ENCODE results near the gene PGF. TPM values are rescaled to one million over a fixed set of nuclear protein-coding genes. Genes with fewer than 3 reads are reported as not detected.

Gene PGF
- total RNA-seq, 1 donor from 2014 or later = 6.3 TPM

DNA sequence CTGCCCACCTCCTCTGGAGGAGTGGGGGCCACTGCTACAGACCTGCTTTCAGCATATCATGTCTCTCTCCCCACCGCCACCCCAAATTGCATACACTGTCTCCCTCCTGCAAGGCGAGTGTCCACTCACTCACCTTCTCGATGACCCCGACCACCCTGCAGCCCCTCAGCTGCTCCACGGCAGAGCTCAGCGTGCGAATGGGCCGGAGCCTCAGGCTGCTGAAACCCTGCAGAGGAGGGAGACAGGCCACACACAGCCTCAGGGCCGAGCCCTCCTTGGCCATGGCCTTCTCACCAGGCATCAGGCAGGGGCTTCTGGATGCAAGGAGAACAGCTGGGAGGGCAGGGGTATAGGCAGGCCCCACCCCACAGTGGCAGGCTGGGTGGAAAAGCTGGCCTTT lies 37.0 kb downstream of the PGF start:
- no peak for DNase-seq

DNA sequence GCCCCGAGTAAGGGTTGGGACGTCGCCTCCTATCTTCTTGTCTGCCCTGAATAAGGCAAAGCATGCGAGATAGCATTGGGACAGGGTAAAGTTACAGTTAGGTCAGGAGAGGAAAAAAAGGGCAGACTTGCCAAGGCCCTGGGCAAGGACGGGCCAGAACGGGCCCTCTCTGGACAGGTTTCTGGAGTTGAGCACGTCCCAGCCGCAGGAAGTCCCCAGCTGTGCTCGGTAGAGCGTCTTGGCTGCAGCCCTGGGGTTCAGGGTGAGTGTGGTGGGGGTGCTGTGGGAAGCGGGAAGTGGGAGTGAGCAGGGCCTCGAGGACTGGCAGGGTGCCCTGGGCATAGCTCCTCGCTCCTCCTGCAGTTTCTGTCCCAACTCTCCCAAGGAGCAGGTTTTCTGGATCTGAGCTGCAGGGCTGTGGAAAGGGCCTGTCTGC lies 37.7 kb downstream of the PGF start:
- no peak for DNase-seq

DNA sequence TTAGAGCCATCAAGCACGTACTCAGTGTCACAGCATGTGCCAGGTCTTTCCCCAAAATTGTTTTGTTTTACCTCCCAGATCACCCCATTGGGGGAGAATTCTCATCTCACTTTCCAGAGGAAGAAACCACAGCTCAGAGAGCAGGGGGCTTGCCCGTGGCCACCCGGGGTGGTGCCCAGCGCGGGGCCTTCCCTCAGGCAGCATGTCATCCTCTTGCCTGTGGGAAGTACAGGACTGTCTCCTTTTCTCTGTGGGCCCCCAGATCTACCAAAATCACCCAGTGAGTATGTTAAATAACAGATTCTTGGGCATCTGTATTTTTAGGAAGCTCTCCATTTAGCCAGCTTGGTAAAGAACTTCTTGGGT lies 38.2 kb downstream of the PGF start:
- no peak for DNase-seq

DNA sequence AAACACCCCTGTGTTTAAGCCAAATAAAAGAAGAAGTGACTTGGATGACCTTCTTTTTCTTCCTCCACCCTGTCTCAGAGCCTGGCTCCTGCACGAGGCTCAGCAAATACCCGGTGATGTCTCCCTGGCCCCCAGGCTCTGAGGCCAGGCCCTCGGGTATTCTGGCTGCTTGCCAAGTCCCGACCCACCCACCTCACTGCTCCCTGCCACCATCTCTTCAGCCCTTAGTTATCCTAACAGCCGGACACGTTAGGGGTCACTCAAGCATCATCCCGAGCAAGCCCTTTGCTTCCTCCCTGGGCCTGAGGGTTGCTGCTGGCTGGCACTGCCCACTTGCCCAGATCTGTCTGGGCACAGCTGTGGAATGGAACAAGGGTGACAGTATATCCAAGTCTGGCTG lies 39.6 kb downstream of the PGF start:
- DNase-seq = no peak

DNA sequence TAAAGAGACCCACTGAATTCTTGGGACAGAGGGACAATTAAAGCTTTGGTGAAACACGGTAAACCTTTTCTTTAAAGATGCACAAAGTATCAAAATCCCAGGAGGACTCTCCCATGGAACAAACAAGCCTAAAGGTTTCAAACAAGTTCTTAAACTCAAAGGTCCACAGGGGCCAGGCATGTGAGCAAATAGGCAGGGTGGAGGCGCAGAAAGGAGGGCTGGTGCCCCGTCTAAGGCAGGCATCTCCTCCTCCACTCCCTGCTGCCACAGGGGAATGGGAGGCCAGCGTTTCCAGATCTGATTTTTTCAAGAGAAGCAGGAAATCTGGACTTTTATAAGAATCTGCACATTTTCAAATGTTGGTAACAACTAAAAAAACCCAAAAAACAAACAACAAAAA lies 40.0 kb downstream of the PGF start:
- DNase-seq = no peak

DNA sequence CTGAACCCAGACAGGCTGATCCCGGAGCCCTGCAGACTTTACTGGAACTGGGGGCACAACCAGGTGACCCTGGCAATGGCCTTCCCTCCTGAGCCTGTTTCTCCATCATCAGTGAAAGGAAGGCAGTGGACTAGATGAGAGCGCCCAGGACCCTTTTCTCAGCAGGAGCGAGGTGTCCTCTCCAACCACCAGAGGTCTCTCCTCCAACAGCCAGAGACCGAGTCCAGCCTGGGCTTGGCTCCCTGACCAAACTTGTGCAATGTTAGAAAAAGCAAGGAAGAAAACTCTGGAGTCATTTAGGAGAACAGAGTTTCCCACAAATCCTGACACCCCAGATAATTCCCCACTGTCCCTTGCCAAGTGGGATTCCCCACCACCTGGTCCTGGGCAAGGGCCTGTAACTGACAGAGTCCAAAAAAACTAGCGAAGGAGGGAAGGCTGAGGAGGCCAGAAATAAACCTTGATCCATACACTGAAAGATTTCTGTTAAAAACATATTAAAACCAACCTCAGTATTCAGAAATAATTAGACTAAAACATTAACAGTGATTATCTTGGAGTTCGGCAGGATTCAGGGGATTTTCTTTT lies 41.3 kb downstream of the PGF start:
- DNase-seq = peak; percentile 34

DNA sequence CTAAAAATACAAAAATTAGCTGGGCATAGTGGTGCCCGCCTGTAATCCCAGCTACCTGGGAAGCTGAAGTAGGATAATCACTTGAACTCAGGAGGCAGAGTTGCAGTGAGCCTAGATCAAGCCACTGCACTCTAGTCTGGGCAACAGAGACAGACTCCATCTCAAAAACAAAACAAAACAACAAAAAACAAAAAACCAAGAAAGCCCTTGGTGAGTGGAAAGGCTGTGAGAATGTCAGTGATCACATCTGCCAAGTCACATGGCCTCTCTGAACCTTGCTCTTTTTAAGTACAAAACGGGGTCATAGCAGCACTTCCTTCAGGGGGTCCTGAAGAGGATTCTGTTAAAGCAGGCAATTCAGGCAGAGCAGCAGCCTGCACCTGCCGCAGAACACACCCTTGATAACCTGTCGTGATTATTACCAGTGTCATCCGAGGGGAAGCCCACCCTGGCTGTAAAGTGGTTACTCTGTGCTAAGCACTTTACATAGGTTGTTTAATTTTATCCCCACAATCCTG lies 41.9 kb downstream of the PGF start:
- DNase-seq = no peak

DNA sequence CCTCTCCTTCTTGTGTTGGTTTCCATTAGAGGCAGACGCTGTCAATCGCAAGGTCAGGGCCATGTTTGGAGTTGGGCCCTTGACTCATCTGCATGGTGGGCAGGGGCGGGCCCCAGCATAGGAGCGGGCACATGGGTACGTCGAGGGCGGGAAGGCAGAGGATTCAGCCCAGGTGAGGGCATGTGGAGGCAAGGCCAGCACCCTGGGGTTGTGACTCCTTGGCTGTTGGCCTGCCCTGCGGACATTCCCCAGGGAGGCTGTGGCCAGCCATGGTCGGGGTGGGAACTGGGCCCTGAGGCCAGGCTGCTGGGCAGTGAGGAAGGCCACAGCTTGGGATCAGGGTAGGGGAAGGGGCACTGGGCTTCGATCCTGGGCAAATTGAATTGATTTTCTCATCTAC lies 42.6 kb downstream of the PGF start:
- DNase-seq = no peak

DNA sequence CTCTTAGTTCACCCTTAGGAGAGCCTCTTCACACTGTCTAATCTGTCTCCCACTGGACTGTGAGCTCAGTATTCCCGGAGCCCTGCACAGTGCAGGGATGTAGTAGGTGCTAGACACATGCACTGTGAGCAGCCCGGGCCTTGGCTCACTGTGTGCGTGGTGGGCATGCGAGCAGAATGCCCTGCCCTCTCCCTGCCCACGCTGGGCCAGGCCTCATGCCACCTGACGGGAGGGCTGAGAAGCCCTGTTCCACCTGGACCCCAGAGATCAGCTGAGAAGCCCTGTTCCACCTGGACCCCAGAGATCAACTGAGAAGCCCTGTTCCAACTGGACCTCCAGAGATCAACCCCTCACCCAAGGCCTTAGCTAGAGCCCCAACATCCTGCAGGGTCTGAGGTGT lies 43.3 kb downstream of the PGF start:
- DNase-seq = no peak

DNA sequence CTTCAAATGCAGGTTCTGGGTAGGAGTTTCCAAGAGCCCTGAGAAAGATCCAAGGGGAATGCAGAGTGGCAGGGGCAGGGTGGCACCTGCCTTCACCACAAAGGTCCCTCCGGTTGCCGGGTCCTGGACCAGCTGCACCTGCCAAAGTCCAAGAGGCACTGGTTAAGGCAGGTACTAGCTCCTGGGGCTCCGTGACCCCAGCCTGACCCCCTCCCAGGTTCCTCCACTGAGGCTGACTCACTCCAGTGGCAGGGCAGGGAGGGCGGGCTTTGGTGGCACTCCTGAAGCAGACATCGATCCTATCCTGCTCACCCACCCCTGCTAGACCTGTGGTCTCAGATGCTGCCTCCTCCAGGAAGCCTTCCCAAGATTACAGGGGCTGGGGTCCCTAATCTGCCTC lies 43.7 kb downstream of the PGF start:
- no peak for DNase-seq

DNA sequence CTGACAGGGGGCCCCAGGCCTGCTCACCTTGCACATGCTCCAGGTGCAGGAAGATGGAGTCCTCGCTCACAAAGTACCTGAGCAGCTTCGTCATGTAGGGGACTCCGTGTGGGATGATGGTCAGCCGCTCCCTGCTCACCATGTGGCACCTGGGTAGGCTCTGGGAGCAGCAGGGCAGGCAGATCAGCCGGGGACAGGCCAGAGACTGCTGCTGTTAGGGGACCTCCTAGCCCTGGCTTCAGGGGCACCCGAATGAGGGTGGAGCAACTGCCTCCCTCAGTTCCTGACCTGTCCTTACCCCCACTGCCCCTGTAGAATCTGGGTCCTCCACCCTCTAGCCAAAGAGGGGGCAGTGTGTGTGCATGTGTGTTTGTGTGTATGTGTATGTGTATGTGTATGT lies 44.2 kb downstream of the PGF start:
- no peak for DNase-seq

DNA sequence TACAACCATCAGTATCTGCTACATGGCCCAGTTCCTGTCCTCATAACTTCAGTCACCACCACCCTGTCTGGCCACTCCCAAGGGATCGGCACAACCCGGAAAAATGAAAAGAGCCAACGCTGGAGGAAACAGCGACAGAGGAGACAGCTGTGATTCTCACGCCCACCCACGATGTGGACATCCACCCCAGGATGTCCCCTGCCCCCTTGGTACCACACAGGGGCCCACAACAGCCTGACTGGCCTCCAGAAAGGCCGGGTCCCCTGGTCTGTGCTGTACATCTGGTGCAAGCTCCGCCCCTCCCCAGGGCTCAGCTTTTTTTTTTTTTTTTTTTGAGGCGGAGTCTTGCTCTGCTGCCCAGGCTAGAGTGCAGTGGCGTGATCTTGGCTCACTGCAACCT lies 44.8 kb downstream of the PGF start:
- DNase-seq = no peak

DNA sequence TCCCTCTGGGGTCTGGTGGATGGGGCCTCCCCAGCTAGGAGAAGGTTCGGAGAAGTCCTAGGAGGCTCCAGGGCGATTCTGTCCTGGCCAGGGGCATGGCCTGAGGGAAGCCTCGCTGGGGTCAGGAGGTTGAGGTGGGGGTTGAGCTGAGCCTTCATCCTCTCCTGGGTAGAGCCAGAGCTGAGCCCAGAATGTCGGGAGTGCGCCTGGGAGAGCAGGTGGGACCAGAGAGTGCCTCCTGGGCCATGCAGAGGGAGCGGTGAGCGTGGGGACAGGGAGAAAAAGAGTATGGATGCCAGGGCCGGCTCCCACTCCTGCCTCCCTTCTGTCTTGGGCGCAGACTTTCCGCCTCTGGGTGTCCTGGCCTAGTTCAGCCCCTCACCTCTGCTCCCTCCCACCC lies 45.5 kb downstream of the PGF start:
- DNase-seq = no peak

DNA sequence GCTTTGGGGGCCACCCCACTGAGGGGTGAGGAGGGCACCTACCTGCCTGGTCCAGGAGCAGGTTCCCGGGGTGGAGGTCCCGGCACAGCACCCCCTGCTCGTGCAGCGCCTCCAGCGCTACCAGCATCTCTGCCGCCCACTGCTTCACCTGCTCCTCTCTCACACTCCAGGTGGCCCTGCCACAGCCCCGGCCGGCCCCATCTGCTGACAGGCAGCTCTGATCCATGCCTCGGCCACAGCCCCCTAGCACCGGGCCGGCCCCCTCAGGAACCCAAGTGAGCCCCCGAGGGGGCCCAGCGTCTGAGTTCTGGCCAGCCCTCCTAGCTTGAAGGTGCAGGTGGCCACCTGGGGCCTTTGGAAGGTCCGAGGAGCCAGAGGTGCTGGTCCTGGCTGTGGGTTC lies 45.9 kb downstream of the PGF start:
- no peak for DNase-seq

DNA sequence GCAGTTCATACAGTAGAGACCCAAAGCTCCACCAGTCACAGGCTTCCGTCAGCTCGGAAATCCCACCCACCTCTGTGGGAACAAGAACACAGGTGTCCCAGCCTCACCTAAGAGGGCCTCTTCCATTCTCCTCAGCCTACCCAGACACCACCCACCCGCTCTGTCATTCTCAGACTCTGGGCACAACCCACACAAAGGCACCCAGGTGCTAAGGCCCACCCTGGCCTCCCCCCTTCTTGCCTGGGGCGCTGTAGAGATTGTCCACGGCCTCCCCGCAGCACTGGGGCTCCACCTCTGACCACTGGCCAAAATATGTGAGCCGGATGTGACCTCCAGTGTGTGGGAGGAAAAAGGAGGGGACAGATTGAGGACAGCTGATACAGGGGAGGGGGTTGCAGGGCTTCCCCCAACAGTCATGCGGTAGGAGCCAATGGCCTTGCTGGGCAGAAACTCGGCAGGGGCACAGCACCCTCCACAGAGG lies 46.5 kb downstream of the PGF start:
- DNase-seq = no peak

DNA sequence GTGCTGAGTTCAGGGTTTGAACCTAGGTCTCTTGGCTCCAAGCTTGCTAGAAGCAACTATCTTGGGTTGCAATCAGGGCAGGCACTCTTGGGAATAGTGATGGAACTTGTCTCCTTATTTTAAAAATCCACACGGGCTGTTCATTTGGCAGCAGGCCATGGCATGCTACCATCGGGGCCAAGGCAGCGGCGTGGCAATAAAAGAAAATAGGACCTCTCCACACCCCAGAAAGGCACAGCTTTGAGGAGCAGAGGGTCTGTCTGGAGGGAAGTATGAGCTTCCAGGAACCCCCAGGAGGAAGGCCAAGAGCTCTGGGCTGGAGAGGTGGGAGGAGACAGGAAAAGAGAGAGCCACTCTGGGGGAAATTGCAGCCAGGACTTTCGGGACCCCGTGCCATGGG lies 47.7 kb downstream of the PGF start:
- DNase-seq = no peak

DNA sequence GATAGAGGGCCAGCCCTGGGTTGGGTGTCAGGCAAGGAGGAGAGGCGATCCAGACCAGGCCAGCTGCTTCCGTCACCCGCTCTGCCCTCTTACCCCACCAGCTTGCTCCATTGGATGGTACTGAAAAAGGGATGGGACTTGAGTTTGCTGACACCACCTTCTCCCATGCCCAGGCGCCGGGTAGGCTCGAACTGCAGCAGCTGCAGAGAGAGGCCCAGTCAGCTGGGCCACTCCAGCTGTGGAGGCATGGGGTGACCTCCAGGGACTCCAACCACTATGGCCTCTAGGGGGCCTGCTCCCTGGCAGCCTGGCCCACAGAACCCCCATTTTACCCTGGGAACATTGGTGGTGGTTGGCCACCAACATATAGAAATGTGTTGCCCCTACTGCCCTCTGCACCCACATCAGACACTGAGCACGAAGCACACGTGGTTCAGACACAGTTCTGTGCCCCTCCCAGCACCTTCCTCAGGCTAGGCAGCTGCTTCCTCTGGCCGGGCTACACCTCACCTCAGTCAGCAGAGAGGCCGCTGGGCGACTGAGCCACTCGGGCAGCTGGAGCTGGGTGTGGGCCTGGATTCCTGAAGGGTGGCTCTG lies 48.4 kb downstream of the PGF start:
- DNase-seq = no peak

DNA sequence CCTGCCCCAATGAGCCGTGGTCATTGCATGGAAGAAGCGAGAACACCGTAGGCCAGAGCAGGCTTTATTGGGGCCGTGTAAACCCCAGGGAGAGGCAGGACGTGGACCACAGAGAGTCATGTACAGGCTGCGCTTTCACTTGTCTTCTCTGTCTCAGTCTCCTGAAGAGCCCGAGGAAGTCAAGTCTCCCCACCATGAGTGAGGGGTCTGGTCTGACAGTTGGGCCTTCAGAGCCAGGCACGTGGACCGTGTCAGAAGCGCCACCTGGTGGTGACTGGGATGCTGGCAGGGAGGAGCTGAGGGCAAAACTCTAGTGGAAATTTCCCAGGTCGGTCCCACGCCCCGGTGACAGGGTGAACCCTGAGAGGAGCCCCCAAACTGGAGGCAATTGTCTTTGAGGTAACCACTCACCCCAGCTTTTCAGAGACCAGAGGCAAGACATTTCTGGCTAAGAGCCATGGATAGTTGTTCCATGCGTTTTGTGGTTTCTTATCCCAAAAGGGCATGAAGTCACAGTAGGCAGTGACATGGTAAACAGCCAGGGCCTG lies 49.7 kb downstream of the PGF start:
- DNase-seq = peak; percentile 44

DNA sequence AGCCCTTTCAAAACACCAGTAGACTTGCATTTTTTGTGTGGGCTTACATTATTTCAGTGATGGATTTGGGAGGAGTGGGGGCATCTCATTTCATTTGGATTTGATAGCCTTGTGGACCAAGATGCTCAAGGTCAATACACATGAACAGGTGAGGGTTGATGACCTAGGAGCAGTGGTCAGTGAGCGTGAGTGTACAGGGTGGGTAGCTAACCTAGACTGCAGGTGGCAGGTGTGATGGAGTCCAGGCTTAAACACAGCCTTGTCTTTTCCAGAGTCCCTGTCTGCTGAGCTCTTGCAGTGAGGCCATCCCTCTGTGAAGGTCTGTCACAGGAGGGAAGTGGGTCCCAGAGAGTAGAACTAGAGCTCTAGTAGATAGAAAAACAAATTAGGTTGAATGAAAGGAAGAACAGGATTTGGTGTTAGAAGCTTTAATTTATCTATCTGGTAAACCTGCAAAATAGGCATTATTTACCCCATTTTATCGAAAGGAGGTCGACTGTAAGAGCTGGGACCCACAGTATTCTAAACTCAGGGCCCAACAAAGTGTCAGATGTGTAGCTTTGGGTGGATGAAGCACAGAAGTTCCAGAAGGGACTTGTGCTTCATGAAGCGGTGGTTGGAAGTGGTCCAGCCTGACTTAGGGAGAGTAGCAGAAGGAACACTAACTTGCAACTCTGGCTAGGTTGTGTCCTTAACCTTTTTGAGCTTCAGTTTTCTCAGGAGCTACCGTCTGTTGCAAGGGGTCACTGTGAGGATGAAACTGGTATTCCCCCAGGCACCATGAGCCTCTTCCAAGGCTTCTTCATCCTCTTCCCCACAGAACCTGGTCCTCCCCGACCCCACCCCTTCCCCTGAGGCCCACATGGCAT lies 50.5 kb downstream of the PGF start:
- no peak for DNase-seq

DNA sequence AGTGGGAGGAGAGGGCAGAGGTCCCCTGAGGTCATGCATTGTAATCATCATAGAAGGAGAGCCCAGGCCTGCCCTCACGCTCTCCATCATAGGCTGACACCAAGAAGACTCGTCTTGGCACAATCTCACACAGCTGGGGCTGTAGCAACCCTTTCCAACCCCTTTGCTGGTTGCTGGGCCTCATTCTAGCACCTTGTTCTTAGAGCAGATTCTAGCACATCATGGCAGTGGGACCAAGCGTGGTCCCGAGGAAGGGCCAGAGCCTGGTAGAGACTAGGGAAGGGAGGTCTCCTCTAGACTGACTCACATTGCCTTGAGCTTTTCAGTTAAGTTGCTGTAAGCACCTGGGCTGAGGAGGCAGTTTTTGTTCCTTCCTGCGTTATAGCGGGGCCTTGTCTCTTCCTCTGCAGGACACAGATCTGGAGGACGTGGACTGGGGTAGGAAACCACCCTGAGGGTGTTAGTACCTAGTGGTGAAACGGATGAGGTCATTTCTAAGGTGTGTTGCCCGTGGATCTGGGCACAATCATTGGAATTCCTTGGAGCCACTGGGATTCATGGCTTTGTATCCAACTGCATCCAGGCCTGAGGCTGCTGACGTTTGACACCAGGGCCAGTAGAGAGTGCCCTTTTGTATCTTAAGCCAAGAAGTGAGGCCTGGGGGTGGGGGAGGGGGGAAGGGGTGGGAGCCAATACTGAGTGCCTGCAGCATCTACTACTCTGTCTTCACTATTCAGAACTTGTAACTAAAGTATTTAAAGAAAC lies 52.3 kb downstream of the PGF start:
- no peak for DNase-seq

DNA sequence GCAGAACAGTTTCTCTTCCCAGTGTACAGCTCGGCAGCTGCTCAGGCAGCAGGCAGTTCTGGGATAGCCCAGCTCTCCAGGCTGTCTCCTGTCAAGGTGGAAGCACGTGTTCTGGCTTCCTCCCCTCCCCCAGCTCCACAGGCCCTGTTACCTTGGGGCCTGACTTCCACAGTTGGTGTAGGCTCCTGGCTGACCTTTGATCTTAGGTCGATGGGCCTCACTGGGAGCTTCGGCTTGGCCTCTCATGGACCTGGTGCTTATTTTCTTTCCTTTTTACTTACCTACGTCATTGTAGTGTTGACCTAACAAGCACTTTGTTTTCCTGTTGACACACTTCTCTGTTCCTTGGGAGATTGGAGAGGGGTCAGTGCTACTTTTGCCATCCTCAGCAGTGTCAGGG lies 56.7 kb downstream of the PGF start:
- DNase-seq = no peak

DNA sequence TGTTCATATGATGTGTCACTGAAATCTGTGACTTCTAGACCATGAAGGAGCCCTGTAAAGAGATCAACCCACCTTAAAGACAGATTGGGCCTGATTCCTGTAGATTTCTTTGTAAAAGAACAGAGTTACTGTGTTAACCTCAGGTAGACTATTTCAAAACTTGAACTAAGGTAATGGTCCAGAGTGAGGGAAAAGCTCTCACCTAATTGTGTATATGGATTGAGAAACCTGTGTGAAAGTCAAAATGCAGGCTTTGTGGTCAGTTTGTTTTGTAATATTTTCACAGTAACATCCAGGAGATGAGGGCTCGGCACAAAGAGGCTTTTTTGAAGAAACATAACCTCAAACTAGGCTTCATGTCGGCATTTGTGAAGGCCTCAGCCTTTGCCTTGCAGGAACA lies 57.3 kb downstream of the PGF start:
- DNase-seq = no peak
